ENCODE data around the gene COL28A1.

DNA sequence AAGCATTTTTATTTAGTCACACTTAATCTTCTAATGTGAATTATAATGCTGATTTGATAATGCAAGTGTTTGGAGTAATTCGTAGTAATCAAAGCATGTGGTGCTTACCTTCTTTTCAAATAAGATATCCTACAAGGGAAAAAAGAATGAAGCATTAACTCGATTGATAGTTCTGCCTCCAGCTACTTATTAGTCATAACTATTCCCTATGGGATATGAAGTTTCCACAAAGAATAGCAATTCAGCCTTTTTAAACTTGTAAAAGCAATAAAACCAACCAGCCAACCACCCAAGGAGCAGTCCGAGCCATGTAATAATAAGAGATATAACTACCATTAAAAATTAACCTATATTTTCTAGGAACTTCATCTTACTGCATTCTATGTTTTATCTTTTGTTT lies 11.6 kb downstream of the COL28A1 start:
- TF ChIP-seq POLR2AphosphoS5 (IDR thresholded peaks at IDR 0.05; ENCODE audit: low read depth, low read length) (no peak), POLR2A (IDR thresholded peaks at IDR 0.05; ENCODE audit: low read depth, low read length) (no peak), TAF1 (IDR thresholded peaks at IDR 0.05; ENCODE audit: borderline replicate concordance, low read depth, low read length) (no peak)

All from GM12892 (cell line).